Skeletal muscle satellite cell (primary cell): ENCODE data around the gene EEF2KMT.
"Not testable (repeated sequence)": the region's sequence is repeated elsewhere in the genome, so short reads cannot be mapped to it uniquely, and the experiment has no call there.

ENCODE experiments used
- H3K27me3 ChIP-seq: 2 replicates; pipeline ENCODE4 v1.7.0; 2013; ENCODE audit warnings: low read length; ENCODE audit not compliant: control insufficient read depth, insufficient read depth
- H3K36me3 ChIP-seq: 2 replicates; pipeline ENCODE4 v1.7.0; 2013; ENCODE audit warnings: mild to moderate bottlenecking, control low read depth, low read length; ENCODE audit not compliant: insufficient read depth
- H3K4me1 ChIP-seq: 2 replicates; pipeline ENCODE4 v1.7.0; 2013; ENCODE audit warnings: low read length; ENCODE audit not compliant: control insufficient read depth, insufficient read depth
- H3K4me2 ChIP-seq: 2 replicates; pipeline ENCODE4 v1.7.0; 2013; ENCODE audit warnings: mild to moderate bottlenecking, low read length
- H3K4me3 ChIP-seq: 2 replicates; pipeline ENCODE4 v1.7.0; 2013; ENCODE audit warnings: low read length
- H3K9ac ChIP-seq: 2 replicates; pipeline ENCODE4 v1.7.0; 2013; ENCODE audit warnings: mild to moderate bottlenecking, low read depth, low read length, moderate library complexity
- H3K9me3 ChIP-seq: replicated peaks from 2 replicates; pipeline ENCODE4 v1.7.0; 2013; ENCODE audit warnings: mild to moderate bottlenecking, control low read depth, low read length

Gene EEF2KMT

DNA sequence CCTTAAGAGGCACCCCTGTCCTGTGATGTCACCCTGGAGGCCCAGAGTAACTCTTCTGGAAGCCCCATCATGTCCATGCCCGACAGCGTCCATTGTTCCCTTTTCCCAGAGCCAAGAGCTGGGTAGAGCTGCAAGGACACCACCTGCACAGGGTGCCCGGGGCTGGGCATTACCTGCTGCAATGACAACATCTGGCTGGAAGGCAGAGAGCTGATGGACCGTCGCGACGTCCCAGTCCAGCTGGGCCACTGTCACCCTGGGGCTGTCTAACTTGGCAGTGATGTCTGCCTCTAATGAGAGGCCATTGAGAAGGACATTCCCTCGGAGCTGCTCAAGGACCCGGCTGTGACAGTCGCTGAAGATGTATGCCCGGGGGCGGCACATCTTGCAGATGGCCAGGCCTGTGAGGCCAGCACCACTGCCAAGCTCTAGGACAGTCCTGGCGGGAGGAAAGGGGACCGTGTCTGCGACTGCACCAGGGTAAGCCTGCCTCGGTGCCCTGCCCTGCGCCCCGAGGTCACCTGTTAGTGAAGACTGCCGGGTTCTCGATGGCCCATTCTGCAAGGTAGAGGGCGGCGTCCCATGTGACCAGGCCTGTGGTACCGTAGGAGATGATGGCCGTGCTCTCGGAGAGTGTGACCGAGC is 7.6 kb downstream of the EEF2KMT start:
- H3K9me3 ChIP-seq, H3K27me3 ChIP-seq, H3K4me3 ChIP-seq, H3K4me2 ChIP-seq, H3K36me3 ChIP-seq, H3K4me1 ChIP-seq, H3K9ac ChIP-seq: not testable (repeated sequence)

DNA sequence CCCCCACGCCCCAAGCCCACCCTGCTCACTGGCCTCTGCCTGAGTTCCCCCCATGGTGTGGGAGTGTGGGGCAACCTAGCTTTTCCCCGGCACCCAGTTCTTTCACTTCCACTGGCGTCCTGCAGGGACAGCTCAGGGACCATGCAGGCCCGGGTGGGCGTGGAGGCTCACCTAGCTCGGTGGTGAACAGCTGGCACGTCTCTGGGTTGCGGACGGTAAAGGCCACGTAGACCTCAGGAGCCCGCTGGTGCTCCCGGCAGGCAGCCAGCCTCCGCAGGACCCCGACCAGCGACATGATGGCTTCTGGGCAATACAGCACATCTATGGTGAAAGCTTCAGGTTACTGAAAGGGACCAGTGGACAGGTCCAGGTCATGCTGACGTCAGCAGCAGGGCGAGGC is 8.7 kb downstream of the EEF2KMT start:
- not testable (repeated sequence) for H3K4me1 ChIP-seq, H3K9me3 ChIP-seq, H3K4me3 ChIP-seq, H3K4me2 ChIP-seq, H3K27me3 ChIP-seq, H3K9ac ChIP-seq
- peaks cover 13% of the 10 kb centered on the region for H3K36me3 ChIP-seq

DNA sequence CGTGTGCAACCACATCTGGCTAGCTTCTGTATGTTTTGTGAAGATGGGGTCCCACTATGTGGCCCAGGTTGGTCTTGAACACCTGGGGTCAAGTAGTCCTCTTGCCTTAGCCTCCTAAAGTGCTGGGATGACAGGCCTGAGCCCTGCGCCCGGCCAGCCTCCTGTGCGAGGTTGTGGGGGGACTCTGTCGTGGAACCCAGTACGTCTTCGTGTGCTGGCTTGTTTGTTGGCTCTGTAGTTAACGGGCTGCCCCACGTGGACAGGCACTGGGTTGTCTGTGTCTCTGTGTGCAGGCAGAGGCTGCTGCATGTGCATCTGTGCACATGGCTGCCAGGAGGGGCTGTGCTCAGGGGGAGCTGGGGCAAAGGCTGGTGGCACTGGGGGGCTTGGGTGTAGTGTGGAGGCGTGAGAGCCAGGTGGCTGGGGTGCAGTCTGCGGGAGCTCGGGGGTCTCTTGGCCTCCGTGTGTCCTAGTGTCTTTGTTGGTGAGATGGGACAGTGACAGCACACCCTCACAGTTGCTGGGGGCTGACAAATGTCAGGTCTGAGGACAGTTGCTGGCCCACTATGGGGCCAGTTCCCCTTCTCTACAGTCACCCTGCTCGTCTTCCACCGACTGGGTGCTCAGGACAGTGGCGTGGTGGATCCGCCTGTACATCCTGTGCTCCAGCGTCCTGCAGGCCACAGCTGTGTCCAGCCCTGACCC is 9.4 kb downstream of the EEF2KMT start:
- not testable (repeated sequence) for H3K4me3 ChIP-seq, H3K4me2 ChIP-seq, H3K27me3 ChIP-seq, H3K4me1 ChIP-seq, H3K9me3 ChIP-seq, H3K9ac ChIP-seq
- peaks cover 16% of the 10 kb centered on the region for H3K36me3 ChIP-seq

DNA sequence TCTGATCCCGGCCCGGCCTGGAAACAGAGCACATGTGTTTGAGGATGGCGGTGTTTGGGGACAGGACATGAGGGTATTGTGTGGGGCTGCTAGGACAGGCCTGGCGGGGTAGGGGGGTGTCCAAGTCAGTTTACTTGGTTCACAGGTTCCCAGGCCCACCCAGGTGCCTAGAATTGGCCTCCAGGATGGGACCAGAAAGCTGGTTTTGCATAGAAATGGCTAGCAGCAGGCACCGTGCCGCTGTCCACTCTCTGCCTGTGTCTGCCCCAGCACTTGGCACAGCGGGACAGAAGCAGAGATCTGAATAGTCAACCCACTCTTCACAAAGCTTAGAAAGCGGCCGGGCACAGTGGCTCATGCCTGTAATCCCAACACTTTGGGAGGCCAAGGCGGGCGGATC is 11.9 kb downstream of the EEF2KMT start:
- not testable (repeated sequence) for H3K9ac ChIP-seq, H3K4me3 ChIP-seq, H3K4me2 ChIP-seq, H3K9me3 ChIP-seq, H3K4me1 ChIP-seq, H3K27me3 ChIP-seq
- peaks cover 19% of the 10 kb centered on the region for H3K36me3 ChIP-seq

DNA sequence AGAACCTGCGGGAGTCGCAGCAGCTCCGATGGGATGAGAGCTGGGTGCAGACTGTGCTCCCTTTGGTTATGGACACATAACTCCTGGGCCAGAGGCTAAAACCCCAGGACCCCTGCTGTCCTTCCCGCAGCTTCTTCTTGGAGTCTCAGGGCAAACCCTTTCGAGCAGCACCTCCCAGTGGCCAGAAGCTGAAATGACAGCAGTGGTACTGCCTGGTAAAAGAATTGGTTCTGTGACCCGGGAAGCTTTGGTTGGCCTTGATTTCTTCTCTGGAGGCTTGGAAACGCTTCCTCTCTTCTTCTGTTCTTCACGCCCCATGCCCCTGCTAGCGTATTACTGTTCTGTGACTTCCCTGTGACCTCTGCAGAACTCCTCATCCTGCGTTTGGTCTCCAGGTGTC is 12.8 kb downstream of the EEF2KMT start:
- not testable (repeated sequence) for H3K4me2 ChIP-seq, H3K9ac ChIP-seq, H3K4me3 ChIP-seq, H3K4me1 ChIP-seq, H3K9me3 ChIP-seq, H3K27me3 ChIP-seq
- peaks cover 19% of the 10 kb centered on the region for H3K36me3 ChIP-seq

DNA sequence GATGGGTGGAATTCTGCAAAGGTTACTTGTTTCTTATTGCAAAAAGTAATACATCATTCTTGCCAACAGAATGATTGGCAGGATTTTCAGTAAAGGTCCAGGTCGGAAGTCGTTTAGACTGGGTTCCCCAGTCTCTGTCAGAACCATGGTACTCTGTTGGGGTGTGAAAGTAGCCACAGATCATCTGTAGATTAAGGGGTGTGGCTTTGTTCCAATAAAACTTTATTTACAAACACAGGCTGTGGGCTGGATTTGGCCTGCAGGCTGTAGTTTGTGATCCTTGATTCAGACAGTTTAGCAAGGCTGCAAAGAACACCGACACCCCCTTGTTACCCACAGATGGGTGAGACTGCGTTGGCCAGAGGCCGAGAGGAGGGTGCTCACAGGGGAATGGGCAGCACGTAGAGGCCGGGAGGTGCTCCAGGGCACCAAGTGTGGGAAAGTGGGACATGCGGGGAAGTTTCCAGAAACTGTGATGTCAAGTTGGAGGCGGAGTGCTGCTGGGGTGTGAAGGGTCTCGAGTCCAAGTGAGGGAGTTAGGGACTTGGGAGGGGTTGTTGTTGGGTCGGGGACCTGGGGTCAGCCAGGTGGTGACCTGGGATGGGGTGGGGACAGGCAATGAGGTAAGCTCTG is 13.4 kb downstream of the EEF2KMT start:
- H3K4me1 ChIP-seq, H3K9me3 ChIP-seq, H3K9ac ChIP-seq, H3K4me3 ChIP-seq, H3K4me2 ChIP-seq, H3K27me3 ChIP-seq: not testable (repeated sequence)
- peaks cover 19% of the 10 kb centered on the region for H3K36me3 ChIP-seq

DNA sequence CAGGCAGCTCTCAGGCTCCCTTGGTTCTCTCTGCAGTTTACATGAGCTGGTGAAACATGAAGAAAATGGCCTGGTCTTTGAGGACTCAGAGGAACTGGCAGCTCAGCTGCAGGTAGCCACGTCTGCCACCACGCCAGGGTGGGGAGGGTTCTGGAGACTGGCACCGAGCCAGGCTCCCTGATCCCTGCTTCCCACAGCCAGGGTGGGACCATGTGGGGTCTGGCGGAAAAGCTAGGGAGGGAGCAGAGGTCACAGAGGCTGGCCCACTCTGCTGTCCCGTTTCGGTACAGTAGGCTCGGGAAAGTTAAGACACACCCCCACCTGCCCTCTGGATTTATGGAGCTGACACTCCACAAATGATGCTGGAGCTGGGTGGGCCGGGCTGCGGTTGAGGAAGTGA is 13.9 kb downstream of the EEF2KMT start:
- not testable (repeated sequence) for H3K9me3 ChIP-seq, H3K9ac ChIP-seq, H3K4me3 ChIP-seq, H3K4me2 ChIP-seq, H3K4me1 ChIP-seq, H3K27me3 ChIP-seq
- peaks cover 20% of the 10 kb centered on the region for H3K36me3 ChIP-seq

DNA sequence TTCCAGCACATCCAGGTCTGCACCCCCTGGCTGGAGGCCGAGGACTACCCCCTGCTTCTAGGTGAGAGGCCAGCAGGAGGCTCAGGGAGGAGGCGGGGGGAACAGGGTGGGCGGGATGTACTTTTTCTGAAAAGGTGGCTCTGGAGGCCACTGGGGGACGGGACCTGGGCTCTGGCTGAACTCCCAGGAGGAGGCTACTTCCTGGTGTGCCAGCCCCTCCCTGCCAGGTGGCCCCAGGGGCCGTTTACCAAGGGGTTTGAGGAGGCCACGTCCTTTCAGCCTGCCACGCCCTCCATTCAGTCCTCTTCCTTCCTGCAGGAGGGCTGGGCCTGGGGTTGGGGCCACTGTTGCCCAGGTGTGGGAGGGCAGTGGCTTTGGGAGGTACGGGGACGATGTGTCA is 16.6 kb downstream of the EEF2KMT start:
- peaks cover 30% of the 10 kb centered on the region for H3K36me3 ChIP-seq

DNA sequence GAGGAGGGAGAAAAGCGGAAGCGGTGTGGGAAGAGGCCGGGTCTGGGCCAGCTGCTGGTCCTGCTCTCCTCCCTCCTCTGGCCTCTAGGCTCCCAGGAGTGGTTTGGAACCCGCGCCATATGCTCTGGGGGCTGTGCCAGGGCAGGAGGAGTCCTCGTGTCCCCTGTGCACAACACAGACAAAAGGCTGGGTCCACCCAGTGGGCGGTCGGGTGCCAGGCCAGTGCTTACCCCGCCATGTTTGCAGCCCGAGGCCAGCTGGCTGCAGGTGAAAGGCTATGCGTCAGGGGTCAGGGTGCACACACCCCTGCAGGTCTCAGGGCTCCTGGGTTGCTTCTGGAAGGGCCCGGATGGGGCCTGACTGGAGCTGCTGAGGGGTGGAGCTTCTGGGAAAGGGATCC is 17.1 kb downstream of the EEF2KMT start:
- H3K9me3 ChIP-seq: not testable (repeated sequence)

More for the DNA sequence above, 16.6 kb downstream of the EEF2KMT start:
- not testable (repeated sequence) for H3K27me3 ChIP-seq, H3K4me3 ChIP-seq, H3K4me2 ChIP-seq, H3K9ac ChIP-seq, H3K4me1 ChIP-seq, H3K9me3 ChIP-seq

DNA sequence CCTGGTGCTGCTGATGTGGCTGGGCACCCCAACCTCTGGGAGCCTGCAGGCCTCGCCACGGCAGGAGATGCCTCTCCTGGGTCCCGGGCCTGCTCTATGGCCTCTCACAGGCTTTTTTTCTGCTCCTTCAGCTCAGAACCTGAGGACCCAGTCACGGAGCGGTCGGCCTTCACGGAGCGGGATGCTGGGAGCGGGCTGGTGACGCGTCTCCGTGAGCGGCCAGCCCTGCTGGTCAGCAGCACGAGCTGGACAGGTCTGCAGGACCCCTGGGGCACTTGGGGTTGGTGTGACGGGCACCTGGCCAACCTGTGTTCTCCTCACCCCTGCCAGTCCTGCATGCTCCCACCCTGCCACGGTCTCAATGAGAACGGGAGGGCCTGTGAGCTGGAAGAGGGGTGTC is 19.0 kb downstream of the EEF2KMT start:
- H3K36me3 ChIP-seq: peaks cover 24% of the 10 kb centered on the region

More for the DNA sequence above, 17.1 kb downstream of the EEF2KMT start:
- peaks cover 30% of the 10 kb centered on the region for H3K36me3 ChIP-seq
- H3K4me1 ChIP-seq, H3K4me2 ChIP-seq, H3K27me3 ChIP-seq, H3K9ac ChIP-seq, H3K4me3 ChIP-seq: not testable (repeated sequence)

DNA sequence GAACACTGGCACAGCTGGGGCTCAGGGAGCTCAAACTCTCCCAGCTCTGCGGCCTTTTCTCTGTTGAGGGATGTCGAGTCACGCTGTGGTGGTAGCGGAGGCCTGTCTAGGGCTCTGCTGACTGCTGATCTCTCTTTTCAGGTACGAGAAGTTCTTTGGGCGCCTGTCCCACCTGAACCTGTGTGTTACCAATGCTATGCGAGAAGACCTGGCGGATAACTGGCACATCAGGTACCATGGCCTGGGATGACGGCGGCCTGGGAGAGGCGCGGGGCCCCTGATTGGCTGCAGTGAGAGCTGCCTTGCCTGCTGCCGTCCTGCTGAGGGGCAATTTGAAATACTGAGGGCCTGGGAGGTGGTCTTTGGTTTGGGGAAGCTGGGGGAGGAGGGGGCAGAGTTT is 20.3 kb downstream of the EEF2KMT start:
- Histone ChIP-seq H3K4me3 (no peak overlapping the region), H3K9me3 (no peaks in the 10 kb centered on the region), H3K4me2 (no peak overlapping the region), H3K9ac (no peak overlapping the region), H3K36me3 (peaks cover 21% of the 10 kb centered on the region), H3K27me3 (no peaks in the 10 kb centered on the region), H3K4me1 (peaks cover 10% of the 10 kb centered on the region)

More for the DNA sequence above, 19.0 kb downstream of the EEF2KMT start:
- H3K27me3 ChIP-seq: no peaks in the 10 kb centered on the region
- no peak overlapping the region for H3K4me3 ChIP-seq
- H3K4me2 ChIP-seq: no peak overlapping the region
- H3K9ac ChIP-seq: no peak overlapping the region
- H3K4me1 ChIP-seq: no peaks in the 10 kb centered on the region
- H3K9me3 ChIP-seq: no peaks in the 10 kb centered on the region

DNA sequence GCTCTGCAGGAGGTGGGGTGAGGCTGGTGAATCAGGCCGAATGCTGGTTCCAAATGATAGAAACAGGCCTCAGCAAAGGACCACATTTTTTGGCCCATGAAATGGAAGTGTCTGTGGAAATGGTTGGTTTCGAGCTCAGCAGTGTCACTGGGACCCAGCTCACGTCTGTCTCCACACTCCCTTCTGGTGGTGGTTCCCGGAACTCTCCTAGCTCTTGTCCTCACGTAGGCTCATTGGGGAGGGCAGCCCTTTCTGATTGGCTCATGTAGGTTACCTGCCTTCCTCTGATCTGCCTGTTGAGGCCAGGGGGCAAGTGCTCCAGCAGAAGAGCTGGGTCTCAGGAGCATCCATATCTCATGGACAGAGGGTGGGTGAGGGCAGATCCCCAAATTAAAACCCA is 22.0 kb downstream of the EEF2KMT start:
- Histone ChIP-seq H3K9me3 (no peaks in the 10 kb centered on the region), H3K9ac (no peak overlapping the region), H3K4me3 (no peak overlapping the region), H3K27me3 (no peaks in the 10 kb centered on the region), H3K4me1 (peaks cover 15% of the 10 kb centered on the region), H3K36me3 (peaks cover 21% of the 10 kb centered on the region), H3K4me2 (no peak overlapping the region)
